Type B pancreatic cell (in vitro differentiated cells): ENCODE measurements around the gene PRKAR1B. TPM values are rescaled to one million over a fixed set of nuclear protein-coding genes. Genes with fewer than 3 reads are reported as not detected.

Experiments used
- DNase-seq: peaks from one replicate; pipeline ENCODE4 v3.0.0; 2021; ENCODE audit warnings: mixed read lengths; ENCODE audit not compliant: unreplicated experiment; ENCODE audit errors: extremely low spot score
- H3K27ac Mint-ChIP-seq: 2 replicates; pipeline ENCODE4 v1.8.0; 2021; ENCODE audit warnings: mild to moderate bottlenecking, mixed read lengths
- H3K27me3 Mint-ChIP-seq: 2 replicates; pipeline ENCODE4 v1.8.0; 2021; ENCODE audit warnings: mixed read lengths
- H3K36me3 Mint-ChIP-seq: 2 replicates; pipeline ENCODE4 v1.8.0; 2021; ENCODE audit warnings: mixed read lengths
- H3K4me1 Mint-ChIP-seq: one replicate; pipeline ENCODE4 v1.8.0; 2021; ENCODE audit warnings: mixed read lengths; ENCODE audit not compliant: unreplicated experiment
- H3K4me3 Mint-ChIP-seq: 2 replicates; pipeline ENCODE4 v1.8.0; 2021; ENCODE audit warnings: mild to moderate bottlenecking, mixed read lengths
- H3K9me3 Mint-ChIP-seq: 2 replicates; pipeline ENCODE4 v1.8.0; 2021; ENCODE audit warnings: mixed read lengths
- CTCF ChIP-seq: fragments of 200-600 bp; sonication (generic); conservative IDR thresholded peaks from 2 replicates; pipeline ENCODE4 v1.5.0; 2021; ENCODE audit warnings: antibody characterized with exemption, mild to moderate bottlenecking
- total RNA-seq: library from RNA; stranded (reverse); gene quantifications from 2 replicates; pipeline ENCODE4 v1.2.1, GENCODE V29; 2021; ENCODE audit warnings: low replicate concordance

The PRKAR1B gene
- total RNA-seq, 1 donor from 2014 or later, result 26.1 TPM

- peak overlapping the region; percentile 84 for H3K4me3 Mint-ChIP-seq
- H3K36me3 Mint-ChIP-seq, result peaks cover 9% of the 10 kb centered on the region
- no peaks in the 10 kb centered on the region for H3K9me3 Mint-ChIP-seq
- peak overlapping the region; percentile 76 for H3K27ac Mint-ChIP-seq
- DNase-seq, result no peak
- TF ChIP-seq CTCF, result no peak
- H3K4me1 Mint-ChIP-seq, result peaks cover 27% of the 10 kb centered on the region
- peaks cover 4% of the 10 kb centered on the region for H3K27me3 Mint-ChIP-seq
Measured at GRCh38 chr7:713139-713457, 14.0 kb downstream of the PRKAR1B start.

- H3K4me3 Mint-ChIP-seq, result peak overlapping the region; percentile 84
- no peaks in the 10 kb centered on the region for H3K9me3 Mint-ChIP-seq
- peaks cover 13% of the 10 kb centered on the region for H3K36me3 Mint-ChIP-seq
- no peak for TF ChIP-seq CTCF
- peaks cover 27% of the 10 kb centered on the region for H3K4me1 Mint-ChIP-seq
- DNase-seq, result no peak
- peaks cover 4% of the 10 kb centered on the region for H3K27me3 Mint-ChIP-seq
- H3K27ac Mint-ChIP-seq, result no peak overlapping the region
Measured at GRCh38 chr7:712381-713138, 14.5 kb downstream of the PRKAR1B start.

GRCh38 chr7:711922-712380 lies 15.1 kb downstream of the PRKAR1B start:
- no peak overlapping the region for H3K4me3 Mint-ChIP-seq
- H3K27ac Mint-ChIP-seq, result no peak overlapping the region
- H3K27me3 Mint-ChIP-seq, result peaks cover 4% of the 10 kb centered on the region
- H3K36me3 Mint-ChIP-seq, result peaks cover 19% of the 10 kb centered on the region
- TF ChIP-seq CTCF, result no peak
- no peak for DNase-seq
- peaks cover 32% of the 10 kb centered on the region for H3K4me1 Mint-ChIP-seq
- no peaks in the 10 kb centered on the region for H3K9me3 Mint-ChIP-seq

- Mint-ChIP-seq H3K27me3 (peaks cover 4% of the 10 kb centered on the region), H3K27ac (no peak overlapping the region), H3K4me3 (peak overlapping the region; percentile 76), H3K4me1 (peaks cover 29% of the 10 kb centered on the region), H3K9me3 (no peaks in the 10 kb centered on the region), H3K36me3 (peaks cover 19% of the 10 kb centered on the region)
- TF ChIP-seq CTCF, result no peak
- no peak for DNase-seq
Measured at GRCh38 chr7:711093-711921, 15.8 kb downstream of the PRKAR1B start.

- Mint-ChIP-seq H3K27me3 (peaks cover 4% of the 10 kb centered on the region), H3K27ac (no peak overlapping the region)
Measured at GRCh38 chr7:710161-710560, 16.9 kb downstream of the PRKAR1B start.

More at GRCh38 chr7:710161-710560, 16.9 kb downstream of the PRKAR1B start:
- no peak for DNase-seq
- peaks cover 16% of the 10 kb centered on the region for H3K36me3 Mint-ChIP-seq
- H3K4me3 Mint-ChIP-seq, result peak overlapping the region; percentile 75
- no peak for TF ChIP-seq CTCF
- H3K9me3 Mint-ChIP-seq, result no peaks in the 10 kb centered on the region
- peaks cover 26% of the 10 kb centered on the region for H3K4me1 Mint-ChIP-seq
